Activated T-helper 1 cell treated with Interleukin-2 at 50 U/mL for 16 hours (primary cell): ENCODE data around the gene PILRB.
"Not testable (repeated sequence)": the region's sequence is repeated elsewhere in the genome, so short reads cannot be mapped to it uniquely, and the experiment has no call there.

Experiments
- DNase-seq: peaks from one replicate; pipeline ENCODE4 v3.0.0-alpha.2; 2020; ENCODE audit warnings: low read depth

PILRB gene

DNA sequence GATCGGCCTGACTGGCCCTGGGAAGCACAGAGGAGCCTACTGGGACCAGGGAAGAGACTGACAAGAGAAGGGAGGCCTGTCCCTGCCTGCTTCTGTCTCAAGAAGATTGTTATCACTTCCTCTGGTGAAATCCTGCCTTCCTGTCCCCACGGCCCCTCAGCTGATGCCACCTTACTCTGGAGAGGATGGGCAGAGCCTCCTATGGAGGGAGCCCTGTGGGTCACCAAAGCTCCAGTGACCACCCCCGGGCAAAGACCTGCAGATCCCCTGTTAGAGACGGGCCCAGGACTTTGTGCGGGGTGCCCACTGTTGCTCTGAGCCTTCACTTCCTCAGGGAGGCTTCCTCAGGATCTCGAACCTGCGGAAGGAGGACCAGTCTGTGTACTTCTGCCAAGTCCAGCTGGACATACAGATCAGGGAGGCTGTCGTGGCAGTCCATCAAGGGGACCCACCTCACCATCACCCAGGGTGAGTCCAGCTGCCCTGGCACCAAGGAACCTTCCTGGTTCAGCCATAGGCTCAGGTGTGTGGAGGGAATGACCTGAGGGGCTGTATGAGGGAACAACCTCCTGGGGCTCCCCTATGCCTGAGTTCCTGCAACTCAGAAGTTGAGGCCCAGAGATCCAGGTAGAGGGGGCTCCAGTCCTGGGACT lies 1.4 kb upstream of the PILRB start:
- DNase-seq: no peak

DNA sequence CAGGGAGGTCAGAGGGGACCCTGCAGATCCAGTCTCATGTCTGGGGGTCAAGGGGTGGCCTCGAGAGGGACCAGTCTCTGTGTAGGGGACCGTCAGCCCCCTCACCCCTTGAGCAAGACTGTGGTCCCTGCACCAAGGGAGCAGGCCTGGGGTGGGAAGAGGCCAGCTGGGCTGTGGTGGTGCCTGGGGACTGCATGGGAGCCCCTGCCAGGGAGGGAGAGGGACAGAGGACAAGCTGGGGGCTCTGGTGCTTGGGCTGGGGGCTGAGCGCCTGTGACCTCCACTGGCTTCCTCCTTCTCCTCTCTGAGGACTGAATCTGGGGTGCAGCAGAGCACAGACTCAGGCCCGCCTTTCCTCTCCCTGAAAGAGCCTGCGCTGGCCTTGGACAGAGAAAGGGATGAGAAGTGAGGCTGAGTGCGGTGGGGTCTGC lies 771 bp upstream of the PILRB start:
- no peak for DNase-seq

DNA sequence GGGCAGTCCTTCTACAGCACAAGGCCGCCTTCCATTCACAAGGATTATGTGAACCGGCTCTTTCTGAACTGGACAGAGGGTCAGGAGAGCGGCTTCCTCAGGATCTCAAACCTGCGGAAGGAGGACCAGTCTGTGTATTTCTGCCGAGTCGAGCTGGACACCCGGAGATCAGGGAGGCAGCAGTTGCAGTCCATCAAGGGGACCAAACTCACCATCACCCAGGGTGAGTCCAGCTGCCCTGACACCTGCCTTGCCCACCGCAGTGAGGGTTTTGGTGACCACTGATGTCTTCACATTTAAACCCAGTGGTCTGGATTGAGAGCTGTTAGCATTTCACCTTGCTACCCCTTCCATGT lies 918 bp downstream of the PILRB start:
- no peak for DNase-seq

DNA sequence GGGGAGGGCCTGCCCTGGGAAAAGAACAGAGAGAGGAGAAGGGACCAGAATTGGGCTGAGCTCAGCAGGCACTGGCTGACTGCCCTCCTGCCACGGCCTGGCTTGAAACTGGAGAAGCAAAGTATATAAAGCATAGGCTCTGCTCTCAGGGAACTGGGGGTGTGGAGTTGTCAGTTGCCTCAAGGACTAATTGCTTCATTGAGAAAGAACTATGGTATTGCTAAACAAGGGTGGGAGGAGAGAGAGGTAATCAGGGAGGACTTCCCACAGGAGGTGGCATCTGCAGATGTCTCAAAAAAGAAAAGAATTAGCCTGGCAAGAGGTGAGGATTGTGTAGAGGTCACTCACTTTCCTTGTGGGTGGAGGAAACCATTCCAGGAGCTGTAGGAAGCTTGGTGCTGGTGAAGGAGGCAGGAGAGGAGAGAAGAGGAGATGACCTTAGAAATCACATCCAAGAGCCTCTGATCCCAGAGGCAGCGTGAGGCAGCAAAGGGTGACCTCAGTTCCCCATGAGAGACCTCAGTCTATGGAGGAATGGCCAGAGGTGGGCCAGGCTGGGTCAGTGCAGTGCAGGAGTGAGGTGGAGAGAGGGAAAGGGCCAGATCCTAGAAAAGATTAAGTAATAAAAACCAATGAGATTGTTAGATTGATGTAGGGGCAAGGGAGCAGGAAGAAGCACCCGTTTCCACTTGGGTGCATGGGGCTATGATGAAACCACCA lies 2.4 kb downstream of the PILRB start:
- no peak for DNase-seq

DNA sequence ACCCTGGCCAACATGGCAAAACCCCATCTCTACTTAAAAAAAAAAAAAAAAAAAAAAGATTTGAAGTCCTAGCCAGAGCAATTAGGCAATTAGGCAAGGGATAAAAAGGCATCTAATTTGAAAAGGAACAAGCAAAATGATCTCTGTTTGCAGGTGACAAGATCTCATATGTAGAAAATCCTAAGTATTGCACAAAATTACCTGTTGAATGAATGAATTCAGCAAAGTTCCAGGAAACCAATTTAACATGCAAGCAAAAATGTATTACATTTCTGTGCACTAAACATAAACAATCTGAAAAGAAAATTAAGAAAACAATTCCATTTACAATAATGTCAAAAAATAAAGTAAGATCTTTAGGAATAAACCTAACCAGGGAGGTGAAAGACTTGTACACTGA lies 5.2 kb downstream of the PILRB start:
- DNase-seq: no peak

DNA sequence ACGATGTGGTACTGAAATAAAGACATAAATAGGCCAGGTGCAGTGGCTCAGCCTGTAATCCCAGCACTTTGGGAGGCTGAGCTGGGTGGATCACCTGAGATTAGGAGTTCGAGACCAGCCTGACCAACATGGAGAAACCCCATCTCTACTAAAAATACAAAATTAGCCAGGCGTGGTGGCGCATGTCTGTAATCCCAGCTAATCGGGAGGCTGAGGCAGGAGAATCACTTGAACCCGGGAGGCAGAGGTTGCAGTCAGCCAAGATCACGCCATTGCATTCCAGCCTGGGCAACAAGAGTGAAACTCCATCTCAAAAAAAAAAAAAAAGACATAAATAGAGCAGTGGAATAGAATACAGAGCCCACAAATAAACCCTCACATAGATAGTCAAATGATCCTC lies 5.9 kb downstream of the PILRB start:
- not testable (repeated sequence) for DNase-seq

DNA sequence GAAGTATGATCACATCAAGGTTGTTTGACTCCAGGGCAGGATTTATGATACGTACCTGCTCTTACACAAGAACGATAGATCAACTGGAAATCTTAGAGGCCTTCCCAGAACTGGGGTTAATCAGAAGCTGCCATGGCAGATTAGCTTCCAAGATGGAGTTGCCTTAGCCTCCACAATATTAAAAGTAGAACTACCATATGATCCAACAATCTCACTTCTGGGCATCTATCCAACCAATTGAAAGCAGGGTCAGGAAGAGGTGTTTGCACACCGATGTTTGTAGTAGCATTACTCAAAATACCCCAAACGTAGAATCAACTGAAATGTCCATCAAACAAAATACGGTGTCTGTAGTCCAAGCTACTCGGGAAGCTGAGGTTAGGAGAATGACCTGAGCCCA lies 6.6 kb downstream of the PILRB start:
- no peak for DNase-seq

DNA sequence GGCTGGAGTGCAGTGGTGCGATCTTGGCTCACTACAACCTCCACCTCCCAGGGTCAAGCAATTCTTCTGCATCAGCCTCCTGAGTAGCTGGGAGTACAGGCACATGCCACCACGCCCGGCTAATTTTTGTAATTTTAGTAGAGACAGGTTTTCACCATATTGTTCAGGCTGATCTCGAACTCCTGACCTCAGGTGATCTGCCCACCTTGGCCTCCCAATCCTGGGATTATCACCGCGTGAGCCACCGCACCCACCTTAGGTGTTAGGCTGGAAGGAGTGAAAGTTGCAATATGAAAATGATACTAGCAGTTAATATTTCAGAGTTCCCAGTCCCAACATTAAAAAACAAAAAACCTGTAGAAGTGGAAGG lies 8.1 kb downstream of the PILRB start:
- not testable (repeated sequence) for DNase-seq

DNA sequence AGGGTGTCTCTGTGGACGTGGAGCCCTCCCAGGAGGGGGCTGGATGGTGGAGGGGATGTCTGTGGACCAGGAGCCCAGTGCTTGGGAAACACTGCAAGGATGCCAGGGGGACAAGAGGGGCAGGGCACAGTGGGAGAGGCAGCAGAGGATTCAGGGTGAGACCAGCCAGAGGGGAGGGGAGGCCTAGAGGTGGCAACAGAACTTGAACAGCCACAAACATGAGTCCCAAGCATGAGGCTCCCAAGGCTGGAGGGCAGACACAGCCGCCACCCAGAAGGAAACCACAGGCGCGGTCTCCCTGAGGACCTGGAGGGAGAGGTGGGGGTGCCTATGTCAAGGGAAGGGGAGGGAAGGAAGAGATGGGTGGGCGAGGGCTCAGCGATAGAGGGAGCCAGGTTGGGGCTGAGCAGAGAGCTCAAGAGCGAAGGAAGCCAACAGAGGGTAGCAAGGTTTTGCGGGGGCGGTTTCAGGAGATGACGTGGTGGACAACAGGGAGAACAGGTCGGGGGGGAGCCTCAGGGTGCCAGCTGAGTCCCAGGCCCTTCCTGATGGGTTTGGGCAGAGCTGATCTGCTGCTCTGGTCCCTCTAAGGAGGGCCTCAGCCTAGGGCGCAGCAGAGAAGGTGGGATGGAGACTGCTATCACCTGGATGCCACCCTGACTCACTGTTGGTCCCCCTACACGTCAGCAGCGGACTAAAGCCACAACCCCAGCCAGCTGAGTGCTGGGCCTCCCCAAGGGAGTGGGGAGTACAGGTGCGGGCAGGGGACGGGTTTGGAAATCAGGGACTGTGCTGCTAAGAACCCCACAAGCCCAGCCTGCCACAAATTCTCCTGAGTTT lies 8.7 kb downstream of the PILRB start:
- DNase-seq: no peak

DNA sequence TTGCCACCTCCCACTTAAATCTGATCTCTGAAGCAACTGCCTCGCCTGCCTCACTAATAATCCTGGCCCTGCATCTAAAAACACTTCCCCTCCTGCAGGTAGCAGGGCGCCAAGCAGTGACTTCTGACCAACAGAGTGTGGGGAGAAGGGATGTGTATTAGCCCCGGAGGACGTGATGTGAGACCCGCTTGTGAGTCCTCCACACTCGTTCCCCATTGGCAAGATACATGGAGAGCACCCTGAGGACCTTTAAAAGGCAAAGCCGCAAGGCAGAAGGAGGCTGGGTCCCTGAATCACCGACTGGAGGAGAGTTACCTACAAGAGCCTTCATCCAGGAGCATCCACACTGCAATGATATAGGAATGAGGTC lies 9.3 kb downstream of the PILRB start:
- no peak for DNase-seq

DNA sequence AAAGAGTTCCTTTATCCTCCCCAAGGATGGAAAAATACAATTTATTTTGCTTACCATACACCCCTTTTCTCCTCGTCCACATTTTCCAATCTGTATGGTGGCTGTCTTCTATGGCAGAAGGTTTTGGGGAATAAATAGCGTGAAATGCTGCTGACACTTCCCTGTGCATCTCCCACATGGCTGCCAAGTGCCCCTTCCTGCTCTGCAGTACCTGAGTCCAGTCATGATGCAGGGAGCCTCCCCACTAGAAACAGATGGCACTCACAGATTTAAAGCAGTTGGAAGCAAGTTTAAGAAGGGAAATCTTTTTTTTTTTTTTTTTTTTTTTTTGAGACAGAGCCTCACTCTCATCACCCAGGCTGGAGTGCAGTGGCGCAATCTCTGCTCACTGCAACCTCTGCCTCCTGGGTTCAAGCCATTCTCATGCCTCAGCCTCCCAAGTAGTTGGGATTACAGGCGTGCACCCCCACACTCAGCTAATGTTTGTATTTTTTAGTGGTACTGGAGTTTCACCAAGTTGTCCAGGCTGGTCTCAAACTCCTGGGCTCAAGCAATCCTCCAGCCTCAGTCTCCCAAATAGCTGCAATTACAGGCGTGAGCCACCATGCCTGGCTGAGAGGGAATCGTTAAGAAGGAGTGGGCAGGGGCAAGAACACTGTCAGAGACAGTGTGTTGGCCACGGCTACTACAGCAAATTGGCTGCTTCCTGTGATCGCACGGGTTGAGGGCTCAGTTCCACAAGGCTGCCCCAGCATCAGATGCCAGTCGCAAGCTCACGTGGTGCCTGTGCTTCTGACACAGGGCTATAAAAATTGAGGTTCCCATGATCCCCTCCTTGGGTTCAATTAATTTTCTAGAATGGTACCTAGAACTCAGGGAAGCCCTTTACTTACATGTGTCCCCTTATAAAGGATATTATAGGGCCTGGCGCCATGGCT lies 10.0 kb downstream of the PILRB start:
- DNase-seq: no peak

DNA sequence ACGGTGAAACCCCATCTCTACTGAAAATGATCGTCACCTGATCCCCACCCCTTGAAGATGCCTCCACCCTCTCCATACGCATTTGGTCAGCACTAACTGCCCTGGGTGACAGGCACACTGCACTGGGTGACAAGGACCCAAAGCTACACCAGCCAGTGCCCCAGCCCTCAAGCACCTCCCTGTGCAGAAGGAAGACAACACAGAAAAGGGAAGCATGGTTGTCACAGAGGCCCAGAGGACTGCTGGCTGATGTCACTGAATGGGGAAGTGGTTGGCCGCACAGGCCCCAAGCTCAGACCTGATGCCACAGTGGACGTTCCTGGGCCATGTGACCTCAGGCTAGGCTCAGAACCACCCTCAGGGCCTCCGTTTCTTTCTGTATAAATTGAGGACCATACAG lies 11.2 kb downstream of the PILRB start:
- no peak for DNase-seq

DNA sequence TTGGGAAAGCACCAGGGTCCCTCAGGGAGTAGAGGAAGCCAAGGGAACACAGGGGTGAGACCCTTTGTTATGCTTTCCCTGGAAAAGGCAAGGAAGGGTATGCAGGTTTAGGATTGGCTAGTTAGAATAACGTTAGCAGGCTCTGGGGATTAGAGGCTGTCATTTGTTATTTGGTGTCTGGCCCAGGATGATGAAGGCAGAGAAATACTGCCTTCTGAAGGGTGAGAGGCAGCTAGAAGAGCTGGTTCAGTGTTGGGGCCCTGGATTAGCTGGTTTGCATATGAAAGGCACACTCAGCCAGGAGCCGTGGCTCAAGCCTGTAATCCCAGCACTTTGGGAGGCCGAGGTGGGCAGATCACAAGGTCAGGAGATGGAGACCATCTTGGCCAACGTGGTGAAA lies 12.4 kb downstream of the PILRB start:
- DNase-seq: no peak

DNA sequence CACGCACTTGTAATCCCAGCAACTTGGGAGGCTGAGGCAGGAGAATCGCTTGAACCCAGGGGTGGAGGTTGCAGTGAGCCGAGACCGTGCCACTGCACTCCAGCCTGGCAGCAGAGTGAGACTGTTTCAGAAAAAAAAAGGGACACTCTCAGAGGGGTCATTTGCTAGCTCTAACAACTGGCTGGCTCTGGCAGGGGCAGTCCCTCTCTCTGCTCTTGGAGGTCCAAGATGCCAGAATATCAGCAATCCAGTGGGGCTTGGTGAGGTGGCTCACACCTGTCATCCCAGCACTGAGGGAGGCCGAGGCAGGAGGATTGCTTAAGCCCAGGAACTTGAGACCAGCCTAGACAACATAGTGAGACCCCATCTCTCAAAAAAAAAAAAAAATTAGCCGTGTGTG lies 12.8 kb downstream of the PILRB start:
- no peak for DNase-seq

DNA sequence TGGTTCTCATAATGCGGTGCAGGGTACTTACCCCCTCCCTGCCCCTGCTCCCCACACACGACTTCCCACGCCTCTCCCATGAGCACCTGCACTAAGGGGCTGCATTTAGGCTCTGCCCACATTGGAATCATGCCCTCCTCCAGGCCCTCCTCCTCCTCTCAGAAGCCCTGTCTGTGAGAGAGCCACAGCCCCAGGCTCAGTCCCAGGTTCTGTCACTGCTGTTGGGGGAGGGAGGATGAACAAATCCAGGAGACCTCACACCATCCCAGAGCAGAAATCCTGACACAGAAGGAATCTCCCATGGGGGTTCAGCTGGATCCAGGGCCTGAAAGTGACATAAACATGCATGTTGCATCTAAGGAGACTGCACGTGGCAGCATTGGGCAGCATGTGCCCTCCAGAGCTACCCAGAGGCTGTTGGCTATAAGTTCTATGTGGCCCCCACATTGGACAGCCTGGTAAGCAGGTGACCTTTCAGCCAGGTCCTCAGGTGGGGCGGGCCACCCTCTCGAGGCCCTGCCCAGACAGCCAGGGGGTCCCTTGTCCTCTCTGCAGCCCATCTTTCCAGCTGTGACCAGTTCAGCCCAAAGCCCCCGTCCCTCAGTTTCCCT lies 13.7 kb downstream of the PILRB start:
- no peak for DNase-seq

DNA sequence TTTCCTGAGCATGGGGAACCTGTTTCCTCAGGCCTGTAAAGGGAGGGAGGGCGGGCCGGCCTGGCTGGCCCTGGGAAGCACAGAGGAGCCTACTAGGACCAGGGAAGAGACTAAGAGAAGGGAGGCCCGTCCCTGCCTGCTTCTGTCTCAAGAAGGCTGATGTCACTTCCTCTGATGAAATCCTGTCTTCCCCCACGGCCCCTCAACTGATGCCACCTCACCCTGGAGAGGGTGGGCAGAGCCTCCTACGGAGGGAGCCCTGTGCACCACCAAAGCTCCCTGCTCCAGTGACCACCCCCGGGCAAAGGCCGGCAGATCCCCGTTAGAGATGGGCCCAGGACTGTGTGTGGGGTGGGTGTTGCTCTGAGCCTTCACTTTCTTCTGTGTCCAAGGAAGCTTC lies 14.3 kb downstream of the PILRB start:
- no peak for DNase-seq

DNA sequence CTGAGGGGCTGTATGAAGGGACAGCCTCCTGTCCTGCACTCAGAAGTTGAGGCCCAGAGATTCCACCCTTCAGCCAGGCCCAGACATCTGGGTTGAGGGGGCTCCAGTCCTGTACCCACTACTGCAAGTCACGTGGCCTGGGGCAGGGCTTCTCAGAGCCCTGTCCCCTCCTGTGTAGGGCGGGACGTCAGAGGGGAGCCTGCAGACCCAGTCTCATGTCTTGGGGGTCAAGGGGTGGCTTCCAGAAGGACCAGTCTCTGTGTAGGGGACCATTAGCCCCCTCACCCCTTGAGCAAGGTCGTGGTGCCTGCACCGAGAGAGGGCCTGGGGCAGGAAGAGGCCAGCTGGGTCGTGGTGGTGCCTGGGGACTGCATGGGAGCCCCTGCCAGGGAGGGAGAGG lies 14.8 kb downstream of the PILRB start:
- no peak for DNase-seq

DNA sequence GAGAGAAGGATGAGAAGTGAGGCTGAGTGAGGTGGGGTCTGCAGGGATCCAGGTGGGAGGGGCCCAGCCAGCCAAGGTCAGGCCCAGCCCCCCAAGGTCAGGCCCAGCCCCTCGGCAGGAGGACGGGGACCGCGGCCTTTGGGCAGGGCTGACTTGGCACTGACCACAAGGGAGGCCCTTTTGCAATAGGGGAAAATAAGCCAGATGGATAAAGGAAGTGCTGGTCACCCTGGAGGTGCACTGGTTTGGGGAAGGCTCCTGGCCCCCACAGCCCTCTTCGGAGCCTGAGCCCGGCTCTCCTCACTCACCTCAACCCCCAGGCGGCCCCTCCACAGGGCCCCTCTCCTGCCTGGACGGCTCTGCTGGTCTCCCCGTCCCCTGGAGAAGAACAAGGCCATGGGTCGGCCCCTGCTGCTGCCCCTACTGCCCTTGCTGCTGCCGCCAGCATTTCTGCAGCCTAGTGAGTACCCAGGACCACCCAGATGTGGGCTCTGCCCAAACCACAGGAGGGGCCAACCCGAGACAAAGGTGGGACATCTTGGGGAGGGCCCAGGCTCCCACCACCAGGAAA lies 15.4 kb downstream of the PILRB start, which contains the start of gene PILRA:
TSS of gene PILRA (plus strand) at position 227 of the 571 bp plus-strand sequence. CDS start at position 397, 170 bp downstream.
- no peak for DNase-seq

DNA sequence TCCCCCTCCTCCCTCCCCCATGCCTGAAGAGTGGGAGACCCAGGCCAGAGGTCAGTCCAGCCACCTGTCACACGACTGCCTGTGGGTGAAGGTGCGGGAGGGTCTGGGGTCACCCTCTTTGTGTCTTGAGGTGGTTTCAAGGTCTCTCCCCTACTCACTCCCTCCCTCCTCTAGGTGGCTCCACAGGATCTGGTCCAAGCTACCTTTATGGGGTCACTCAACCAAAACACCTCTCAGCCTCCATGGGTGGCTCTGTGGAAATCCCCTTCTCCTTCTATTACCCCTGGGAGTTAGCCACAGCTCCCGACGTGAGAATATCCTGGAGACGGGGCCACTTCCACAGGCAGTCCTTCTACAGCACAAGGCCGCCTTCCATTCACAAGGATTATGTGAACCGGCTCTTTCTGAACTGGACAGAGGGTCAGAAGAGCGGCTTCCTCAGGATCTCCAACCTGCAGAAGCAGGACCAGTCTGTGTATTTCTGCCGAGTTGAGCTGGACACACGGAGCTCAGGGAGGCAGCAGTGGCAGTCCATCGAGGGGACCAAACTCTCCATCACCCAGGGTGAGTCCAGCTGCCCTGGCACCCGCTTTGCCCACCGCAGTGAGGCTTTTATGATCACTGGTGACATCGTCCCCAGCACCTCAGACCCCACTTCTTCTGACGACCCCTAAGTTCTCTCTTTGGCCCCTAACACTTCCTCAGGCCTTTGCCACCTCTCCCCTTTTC lies 16.1 kb downstream of the PILRB start:
- not testable (repeated sequence) for DNase-seq

DNA sequence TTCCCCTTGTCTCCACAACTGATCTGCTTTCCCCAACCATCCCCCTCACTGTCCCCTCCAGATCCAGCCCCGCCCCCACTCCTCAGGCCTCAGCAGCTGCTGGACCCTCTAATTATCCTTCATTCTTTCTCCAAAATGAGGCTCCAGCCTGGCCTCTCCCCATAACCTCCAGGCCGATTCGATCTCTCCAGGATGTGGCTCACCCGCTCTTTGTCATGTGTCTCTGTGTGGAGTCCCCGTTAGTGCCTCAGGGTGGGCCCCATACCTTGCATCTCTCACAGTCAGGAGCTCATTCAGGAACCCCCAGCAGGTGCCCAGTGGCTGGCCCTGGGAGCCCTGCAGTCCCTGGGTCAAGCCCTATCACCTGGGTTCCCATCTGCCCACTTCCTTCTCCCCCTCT lies 16.7 kb downstream of the PILRB start:
- DNase-seq: no peak

DNA sequence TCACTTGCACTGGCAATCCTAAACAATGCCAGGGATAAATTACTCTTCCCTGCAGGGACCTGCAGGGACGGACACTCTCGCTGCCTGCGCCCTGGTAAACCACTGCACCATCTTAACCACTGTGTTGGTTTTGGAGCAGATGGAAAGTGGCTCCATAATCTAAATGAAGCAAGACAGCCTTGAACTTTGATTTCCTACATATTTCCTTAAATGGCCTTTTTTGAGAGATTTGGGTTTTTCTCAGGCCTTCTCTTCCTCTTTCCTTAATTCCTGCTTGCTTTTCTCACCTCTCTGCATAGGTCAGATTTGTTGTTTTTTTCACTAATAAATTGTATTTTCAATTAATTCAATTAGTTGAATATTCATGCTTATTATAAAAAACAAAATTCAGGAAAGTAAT lies 18.1 kb downstream of the PILRB start:
- DNase-seq: no peak
